ENCODE data around the gene CBR4.

DNA sequence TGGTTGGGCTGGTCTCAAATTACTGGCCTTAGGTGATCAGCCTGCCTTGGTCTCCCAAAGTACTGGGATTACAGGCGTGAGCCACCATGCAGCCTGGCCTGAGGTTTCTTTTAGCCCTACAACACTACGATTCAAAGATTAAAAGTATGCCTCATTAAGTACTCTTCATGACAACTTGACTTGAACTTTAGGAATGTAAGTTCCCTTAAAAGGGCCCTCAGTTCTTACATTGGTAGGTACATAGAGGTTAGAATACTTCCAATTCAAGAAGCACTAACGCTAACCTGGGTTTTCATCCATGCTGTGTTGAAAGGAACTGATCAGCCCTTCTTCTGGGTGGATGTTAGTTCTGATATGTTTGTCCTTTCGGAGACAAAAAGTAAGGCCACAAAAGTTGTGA is 15.1 kb downstream of the CBR4 start:
- TF ChIP-seq EZH2phosphoT487 (IDR thresholded peaks at IDR 0.05; ENCODE audit: insufficient read depth, low read depth) (no peak), EZH2 (IDR thresholded peaks at IDR 0.05; ENCODE audit: insufficient read depth, poor library complexity, severe bottlenecking) (no peak)

Data from GM23248 (cell line).